ENCODE results near the gene SPINT2. TPM values are rescaled to one million over a fixed set of nuclear protein-coding genes. Genes with fewer than 3 reads are reported as not detected.

The SPINT2 gene
- total RNA-seq, 1 donor from 2014 or later: 71.0 TPM

- Mint-ChIP-seq H3K9me3 (no peaks in the 10 kb centered on the region), H3K27me3 (ENCODE audit: insufficient read depth, low read depth) (peaks cover 17% of the 10 kb centered on the region), H3K4me1 (peaks cover 40% of the 10 kb centered on the region), H3K4me3 (peak overlapping the region; percentile 90), H3K36me3 (no peaks in the 10 kb centered on the region), H3K27ac (no peak overlapping the region)
- peaks cover 12% of the 10 kb centered on the region for H4K20me1 ChIP-seq (ENCODE audit: low read depth)
- peak overlapping the region; percentile 78 for H3K4me2 ChIP-seq
- H2AFZ ChIP-seq (replicated peaks): no peak overlapping the region
- TF ChIP-seq, protein P1, sequence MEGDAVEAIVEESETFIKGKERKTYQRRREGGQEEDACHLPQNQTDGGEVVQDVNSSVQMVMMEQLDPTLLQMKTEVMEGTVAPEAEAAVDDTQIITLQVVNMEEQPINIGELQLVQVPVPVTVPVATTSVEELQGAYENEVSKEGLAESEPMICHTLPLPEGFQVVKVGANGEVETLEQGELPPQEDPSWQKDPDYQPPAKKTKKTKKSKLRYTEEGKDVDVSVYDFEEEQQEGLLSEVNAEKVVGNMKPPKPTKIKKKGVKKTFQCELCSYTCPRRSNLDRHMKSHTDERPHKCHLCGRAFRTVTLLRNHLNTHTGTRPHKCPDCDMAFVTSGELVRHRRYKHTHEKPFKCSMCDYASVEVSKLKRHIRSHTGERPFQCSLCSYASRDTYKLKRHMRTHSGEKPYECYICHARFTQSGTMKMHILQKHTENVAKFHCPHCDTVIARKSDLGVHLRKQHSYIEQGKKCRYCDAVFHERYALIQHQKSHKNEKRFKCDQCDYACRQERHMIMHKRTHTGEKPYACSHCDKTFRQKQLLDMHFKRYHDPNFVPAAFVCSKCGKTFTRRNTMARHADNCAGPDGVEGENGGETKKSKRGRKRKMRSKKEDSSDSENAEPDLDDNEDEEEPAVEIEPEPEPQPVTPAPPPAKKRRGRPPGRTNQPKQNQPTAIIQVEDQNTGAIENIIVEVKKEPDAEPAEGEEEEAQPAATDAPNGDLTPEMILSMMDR (IDR thresholded peaks at IDR 0.05): no peak
- TF ChIP-seq EZH2phosphoT487 (IDR thresholded peaks at IDR 0.05) (no peak), EZH2 (IDR thresholded peaks at IDR 0.05) (no peak)
- peak overlapping the region; percentile 66 for H3K4me3 ChIP-seq
- DNase-seq (ENCODE audit: low spot score): no peak
- no peaks in the 10 kb centered on the region for H3K9me3 ChIP-seq (ENCODE audit: low read depth)
- H3K27me3 ChIP-seq: no peaks in the 10 kb centered on the region
- peaks cover 63% of the 10 kb centered on the region for H3K79me2 ChIP-seq (ENCODE audit: low read depth)
- no peak overlapping the region for H3K27ac ChIP-seq
- H3K9ac ChIP-seq: no peak overlapping the region
- no peaks in the 10 kb centered on the region for H3K36me3 ChIP-seq
- peaks cover 27% of the 10 kb centered on the region for H3F3A ChIP-seq (ENCODE audit: low read depth)
- peaks cover 33% of the 10 kb centered on the region for H3K4me1 ChIP-seq
Observed at GRCh38 chr19:38265921-38266429, 1.6 kb downstream of the SPINT2 start.

DNA sequence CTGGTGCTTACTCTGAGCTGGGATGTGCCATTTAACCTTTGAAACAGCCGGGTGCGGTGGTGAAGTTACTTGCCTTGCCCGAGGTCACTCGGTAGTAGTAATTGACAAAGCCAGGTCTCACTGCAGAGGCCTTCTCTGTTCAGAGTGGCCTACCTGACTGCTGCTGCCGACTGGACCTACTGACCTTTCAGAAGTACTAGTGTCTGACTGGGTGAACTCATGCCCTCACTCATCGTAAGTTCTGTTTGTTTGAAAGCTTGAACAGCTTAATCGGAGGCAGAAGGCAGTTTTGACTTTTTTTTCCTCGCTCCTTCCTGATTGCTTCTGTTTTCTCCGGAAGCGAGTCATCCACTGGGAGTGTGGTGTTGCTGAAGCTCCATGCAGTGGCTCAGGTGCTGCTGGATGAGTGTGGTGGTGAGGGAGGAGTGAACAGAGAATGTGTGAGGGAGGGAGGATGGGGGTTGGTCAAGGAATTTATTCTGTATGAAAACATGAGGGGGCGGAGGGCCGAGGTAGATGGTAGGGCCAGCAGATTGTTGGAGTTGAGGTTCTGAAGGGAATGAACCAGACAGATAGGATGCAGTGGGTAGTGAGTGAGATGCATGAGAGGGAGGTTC, 2.7 kb downstream of the SPINT2 start:
- H3K27ac ChIP-seq: no peak overlapping the region

GRCh38 chr19:38267761-38268483, 3.5 kb downstream of the SPINT2 start:
- no peak overlapping the region for H3K9ac ChIP-seq
- H3K4me1 ChIP-seq: peaks cover 33% of the 10 kb centered on the region
- no peaks in the 10 kb centered on the region for H3K36me3 ChIP-seq
- no peak for TF ChIP-seq EZH2phosphoT487 (IDR thresholded peaks at IDR 0.05)
- TF ChIP-seq, protein P1 (IDR thresholded peaks at IDR 0.05): no peak
- TF ChIP-seq EZH2 (IDR thresholded peaks at IDR 0.05): no peak
- peaks cover 12% of the 10 kb centered on the region for H4K20me1 ChIP-seq (ENCODE audit: low read depth)
- DNase-seq (ENCODE audit: low spot score): no peak
- Mint-ChIP-seq H3K9me3 (no peaks in the 10 kb centered on the region), H3K27ac (no peak overlapping the region), H3K4me1 (peaks cover 40% of the 10 kb centered on the region), H3K27me3 (ENCODE audit: insufficient read depth, low read depth) (peaks cover 13% of the 10 kb centered on the region), H3K4me3 (no peak overlapping the region), H3K36me3 (no peaks in the 10 kb centered on the region)
- H3K27ac ChIP-seq: no peak overlapping the region
- no peak overlapping the region for H3K4me3 ChIP-seq
- H3K27me3 ChIP-seq: no peaks in the 10 kb centered on the region
- peak overlapping the region; percentile 37 for H3K4me2 ChIP-seq
- peaks cover 27% of the 10 kb centered on the region for H3F3A ChIP-seq (ENCODE audit: low read depth)
- no peaks in the 10 kb centered on the region for H3K9me3 ChIP-seq (ENCODE audit: low read depth)
- no peak overlapping the region for H2AFZ ChIP-seq (replicated peaks)
- peaks cover 83% of the 10 kb centered on the region for H3K79me2 ChIP-seq (ENCODE audit: low read depth)

More for the DNA sequence above, 2.7 kb downstream of the SPINT2 start:
- no peak overlapping the region for H3K4me3 Mint-ChIP-seq
- Histone ChIP-seq H4K20me1 (ENCODE audit: low read depth) (peaks cover 12% of the 10 kb centered on the region), H3K4me1 (peaks cover 33% of the 10 kb centered on the region), H2AFZ (replicated peaks) (no peak overlapping the region), H3K4me3 (no peak overlapping the region), H3K36me3 (no peaks in the 10 kb centered on the region), H3K27me3 (no peaks in the 10 kb centered on the region), H3F3A (ENCODE audit: low read depth) (peaks cover 27% of the 10 kb centered on the region), H3K9me3 (ENCODE audit: low read depth) (no peaks in the 10 kb centered on the region), H3K79me2 (ENCODE audit: low read depth) (peaks cover 74% of the 10 kb centered on the region), H3K4me2 (no peak overlapping the region), H3K9ac (no peak overlapping the region)
- no peak for TF ChIP-seq EZH2 (IDR thresholded peaks at IDR 0.05)
- TF ChIP-seq EZH2phosphoT487 (IDR thresholded peaks at IDR 0.05): no peak
- TF ChIP-seq, protein P1 (IDR thresholded peaks at IDR 0.05): no peak
- no peaks in the 10 kb centered on the region for H3K36me3 Mint-ChIP-seq
- H3K9me3 Mint-ChIP-seq: no peaks in the 10 kb centered on the region
- H3K27ac Mint-ChIP-seq: no peak overlapping the region
- no peak for DNase-seq (ENCODE audit: low spot score)
- H3K4me1 Mint-ChIP-seq: peaks cover 40% of the 10 kb centered on the region
- H3K27me3 Mint-ChIP-seq (ENCODE audit: insufficient read depth, low read depth): peaks cover 17% of the 10 kb centered on the region
